Endodermal cell (in vitro differentiated cells): ENCODE results near the gene FAS. TPM values are rescaled to one million over a fixed set of nuclear protein-coding genes. Genes with fewer than 3 reads are reported as not detected.
A peak's percentile ranks its signal among the peaks of the same experiment; 100 is the strongest.

Experiments used
- DNase-seq: peaks from one replicate; pipeline ENCODE4 v3.0.0-alpha.2; 2017
- H3K27ac ChIP-seq: 2 replicates; pipeline ENCODE4 v1.5.1; 2013; ENCODE audit warnings: mild to moderate bottlenecking, low read depth, low read length, moderate library complexity
- H3K27me3 ChIP-seq: 2 replicates; pipeline ENCODE4 v1.6.1; 2013; ENCODE audit warnings: mild to moderate bottlenecking, low read length, moderate library complexity; ENCODE audit not compliant: insufficient read depth, control insufficient read depth, poor library complexity, severe bottlenecking
- H3K36me3 ChIP-seq: 2 replicates; pipeline ENCODE4 v1.7.0; 2013; ENCODE audit warnings: mild to moderate bottlenecking, low read length, moderate library complexity; ENCODE audit not compliant: control insufficient read depth, insufficient read depth
- H3K4me1 ChIP-seq: one replicate; pipeline ENCODE4 v1.7.0; 2013; ENCODE audit warnings: low read length; ENCODE audit not compliant: control insufficient read depth, insufficient read depth
- H3K4me3 ChIP-seq: 2 replicates; pipeline ENCODE4 v1.5.1; 2013; ENCODE audit warnings: mild to moderate bottlenecking, low read length, moderate library complexity
- H3K9ac ChIP-seq: 2 replicates; pipeline ENCODE4 v1.6.1; 2013; ENCODE audit warnings: mild to moderate bottlenecking, low read length, moderate library complexity; ENCODE audit not compliant: poor library complexity, severe bottlenecking; ENCODE audit errors: extremely low read depth
- H3K9me3 ChIP-seq: 2 replicates; pipeline ENCODE4 v1.6.1; 2013; ENCODE audit warnings: mild to moderate bottlenecking, low read length, moderate library complexity; ENCODE audit not compliant: control insufficient read depth
- H3K27ac Mint-ChIP-seq: 2 replicates; pipeline ENCODE4 v1.8.0; 2020; ENCODE audit warnings: mixed read lengths
- H3K27me3 Mint-ChIP-seq: 2 replicates; pipeline ENCODE4 v1.8.0; 2021; ENCODE audit warnings: mild to moderate bottlenecking, mixed read lengths; ENCODE audit not compliant: insufficient read depth
- H3K36me3 Mint-ChIP-seq: 2 replicates; pipeline ENCODE4 v1.8.0; 2020; ENCODE audit warnings: low read depth, mixed read lengths
- H3K4me1 Mint-ChIP-seq: 2 replicates; pipeline ENCODE4 v1.8.0; 2020; ENCODE audit warnings: mixed read lengths
- H3K4me3 Mint-ChIP-seq: 2 replicates; pipeline ENCODE4 v1.8.0; 2020; ENCODE audit warnings: mild to moderate bottlenecking, moderate library complexity, mixed read lengths
- H3K9me3 Mint-ChIP-seq: 2 replicates; pipeline ENCODE4 v1.8.0; 2020; ENCODE audit warnings: mild to moderate bottlenecking, mixed read lengths
- CTCF ChIP-seq: fragments of 200-600 bp; sonication (generic); conservative IDR thresholded peaks from 2 replicates; pipeline ENCODE4 v1.5.0; 2021; ENCODE audit warnings: antibody characterized with exemption, mild to moderate bottlenecking
- WGBS, 2 experiments: methylation state at CpG; one replicate each; pipeline versions ENCODE4 v1.1.5 to v1.1.7; 2013; ENCODE audit warnings: missing lambda C conversion rate in 2 of 2, mixed read lengths in 1 of 2; ENCODE audit not compliant: insufficient coverage in 1 of 2, insufficient read length in 1 of 2; 5-methylcytosine and 5-hydroxymethylcytosine counted together
- total RNA-seq, 2 donors: library from RNA; stranded (reverse); fragmentation: NEBNext Ultra II Directional in 1 of 2; extraction: Animal tissue kit (Norgen Biotek cat#: 25700) in 1 of 2; gene quantifications; 2 replicates in 1 of 2; 3 replicates in 1 of 2; pipeline ENCODE4 v1.2.1, GENCODE V29; 2021

The FAS gene
- total RNA-seq, 2 donors from 2014 or later: 0.95 TPM; not detected in 1

- H3K9me3 ChIP-seq: no peaks in the 10 kb centered on the region
- no peak overlapping the region for H3K9ac ChIP-seq
- TF ChIP-seq CTCF: no peak
- no peak overlapping the region for H3K27ac ChIP-seq
- H3K36me3 ChIP-seq: no peaks in the 10 kb centered on the region
- H3K4me1 Mint-ChIP-seq: no peaks in the 10 kb centered on the region
- H3K4me3 ChIP-seq: no peak overlapping the region
- peaks cover 8% of the 10 kb centered on the region for H3K27me3 Mint-ChIP-seq
- H3K27me3 ChIP-seq: peaks cover 12% of the 10 kb centered on the region
- H3K4me3 Mint-ChIP-seq: no peak overlapping the region
- H3K27ac Mint-ChIP-seq: no peak overlapping the region
- H3K36me3 Mint-ChIP-seq: no peaks in the 10 kb centered on the region
- H3K9me3 Mint-ChIP-seq: no peaks in the 10 kb centered on the region
- no peaks in the 10 kb centered on the region for H3K4me1 ChIP-seq
- 83 to 100% methylated on average over 1 of the region's 1 CpG for WGBS, 2 experiments
- no peak for DNase-seq
These were observed 6.3 kb downstream of the FAS start for GRCh38 chr10:88996927-88997326.

- Histone ChIP-seq H3K27ac (no peak overlapping the region), H3K27me3 (no peaks in the 10 kb centered on the region), H3K9me3 (no peaks in the 10 kb centered on the region), H3K9ac (no peak overlapping the region), H3K36me3 (no peaks in the 10 kb centered on the region), H3K4me3 (no peak overlapping the region), H3K4me1 (no peaks in the 10 kb centered on the region)
- no peak for DNase-seq
- H3K4me3 Mint-ChIP-seq: no peak overlapping the region
- H3K36me3 Mint-ChIP-seq: no peaks in the 10 kb centered on the region
- no peaks in the 10 kb centered on the region for H3K9me3 Mint-ChIP-seq
- H3K4me1 Mint-ChIP-seq: no peaks in the 10 kb centered on the region
- no peak overlapping the region for H3K27ac Mint-ChIP-seq
- H3K27me3 Mint-ChIP-seq: no peaks in the 10 kb centered on the region
- TF ChIP-seq CTCF: no peak
- 91 to 100% methylated on average over 1 of the region's 1 CpG for WGBS, 2 experiments
These were observed 9.0 kb downstream of the FAS start for GRCh38 chr10:88999625-89000024.

GRCh38 chr10:89001024-89001728 is 10.6 kb downstream of the FAS start:
- 61 to 91% methylated on average over 4 to 5 of the region's 5 CpGs for WGBS, 2 experiments
- H3K27ac Mint-ChIP-seq: no peak overlapping the region
- no peaks in the 10 kb centered on the region for H3K9me3 ChIP-seq
- no peaks in the 10 kb centered on the region for H3K9me3 Mint-ChIP-seq
- H3K4me3 Mint-ChIP-seq: no peak overlapping the region
- H3K27me3 Mint-ChIP-seq: no peaks in the 10 kb centered on the region
- DNase-seq: no peak
- no peaks in the 10 kb centered on the region for H3K4me1 Mint-ChIP-seq
- no peak for TF ChIP-seq CTCF
- H3K4me3 ChIP-seq: no peak overlapping the region
- no peaks in the 10 kb centered on the region for H3K4me1 ChIP-seq
- H3K9ac ChIP-seq: no peak overlapping the region
- no peaks in the 10 kb centered on the region for H3K27me3 ChIP-seq
- no peaks in the 10 kb centered on the region for H3K36me3 ChIP-seq
- no peaks in the 10 kb centered on the region for H3K36me3 Mint-ChIP-seq
- peak overlapping the region; percentile 93 for H3K27ac ChIP-seq
